Stimulated activated naive CD8-positive, alpha-beta T cell treated with anti-CD3 and anti-CD28 coated beads, Interleukin-15, Interleukin-2, amounts not matched to agents 100 U/mL and 50 U/mL, for 24 hours (primary cell): Measurements from ENCODE around the gene CCDC177.

Experiments
- ATAC-seq: fragments of 150-1000 bp; cut with Tn5 transposase; one replicate; pipeline ENCODE4 v1.10.0; 2021
- DNase-seq: peaks from one replicate; pipeline ENCODE4 v3.0.0; 2021

The CCDC177 gene

DNA sequence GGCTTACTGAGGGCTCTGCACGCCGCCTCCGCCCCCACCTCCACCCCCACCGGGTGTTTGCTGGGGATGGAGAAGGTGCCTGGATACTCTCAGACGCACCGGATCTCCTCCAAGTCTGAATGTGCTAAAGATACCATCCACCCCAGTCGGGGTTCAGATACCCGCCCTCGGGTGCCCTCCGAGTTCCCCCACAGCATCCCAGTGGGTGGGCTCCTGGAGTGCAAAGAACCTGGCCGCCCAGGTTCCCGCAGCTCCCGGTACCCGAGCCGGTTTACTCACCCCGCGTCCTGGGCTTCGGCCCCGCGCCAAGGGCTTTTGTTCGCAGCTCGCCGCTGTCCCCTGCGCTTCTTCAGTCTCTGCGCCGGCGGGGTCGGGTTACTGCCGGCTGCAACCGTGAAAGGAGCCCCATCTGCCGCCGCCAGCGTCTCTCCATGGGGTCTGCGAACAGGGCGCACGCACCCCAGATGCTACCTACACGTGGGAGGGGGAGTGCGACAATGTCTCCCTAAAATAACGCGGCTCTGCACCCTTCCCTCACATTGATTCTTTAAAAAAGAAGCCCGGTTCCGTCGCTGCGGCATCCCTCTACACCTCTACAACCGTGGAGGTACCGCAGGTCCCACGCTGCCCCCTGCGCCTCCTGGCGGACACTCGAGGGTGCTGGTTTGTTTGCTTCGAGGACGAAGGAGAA is at the start of gene CCDC177:
TSS of gene CCDC177 (minus strand) at position 609 of the 691 bp plus-strand sequence. CDS start 1,249 bp downstream, outside the sequence.
- DNase-seq (peak; percentile 81), ATAC-seq (peak; percentile 70)

DNA sequence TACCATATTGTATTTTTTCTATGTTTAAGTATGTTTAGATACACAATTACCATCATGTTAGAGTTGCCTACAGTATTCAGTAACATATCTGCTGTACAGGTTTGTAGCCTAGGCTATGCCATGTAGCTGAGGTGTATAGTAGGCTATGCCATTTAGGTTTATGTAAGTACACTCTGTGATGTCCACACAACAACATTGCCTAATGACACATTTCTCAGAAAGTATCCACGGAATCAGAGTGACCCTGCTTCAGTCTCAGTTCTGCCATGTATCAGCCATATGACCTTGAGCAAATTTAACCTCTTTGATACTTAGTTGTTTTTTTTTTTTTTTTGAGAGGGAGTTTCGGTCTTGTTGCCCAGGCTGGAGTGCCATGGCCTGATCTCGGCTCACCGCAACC is 49.5 kb upstream of the CCDC177 start:
- ATAC-seq = no peak

DNA sequence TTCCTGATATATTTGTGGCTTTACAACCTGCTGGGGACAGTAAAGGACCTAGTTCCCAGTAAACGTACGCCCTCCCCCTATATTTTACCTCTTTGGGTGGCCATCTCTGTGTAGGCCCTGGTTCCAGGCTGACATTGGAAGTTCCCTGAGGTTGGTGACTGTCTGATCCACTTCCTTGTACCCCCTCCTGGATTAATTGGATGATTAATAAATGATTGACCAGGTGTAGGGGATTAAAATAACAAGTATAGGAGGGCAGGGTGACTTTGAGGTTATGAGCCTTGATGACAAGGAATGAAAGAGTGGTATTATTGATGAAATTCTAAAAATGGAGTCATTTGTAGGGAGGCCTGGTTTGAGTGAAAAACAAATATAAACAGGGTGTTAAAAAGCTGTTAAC is 46.3 kb upstream of the CCDC177 start:
- DNase-seq (no peak), ATAC-seq (no peak)

More for the DNA sequence above, 49.5 kb upstream of the CCDC177 start:
- no peak for DNase-seq

DNA sequence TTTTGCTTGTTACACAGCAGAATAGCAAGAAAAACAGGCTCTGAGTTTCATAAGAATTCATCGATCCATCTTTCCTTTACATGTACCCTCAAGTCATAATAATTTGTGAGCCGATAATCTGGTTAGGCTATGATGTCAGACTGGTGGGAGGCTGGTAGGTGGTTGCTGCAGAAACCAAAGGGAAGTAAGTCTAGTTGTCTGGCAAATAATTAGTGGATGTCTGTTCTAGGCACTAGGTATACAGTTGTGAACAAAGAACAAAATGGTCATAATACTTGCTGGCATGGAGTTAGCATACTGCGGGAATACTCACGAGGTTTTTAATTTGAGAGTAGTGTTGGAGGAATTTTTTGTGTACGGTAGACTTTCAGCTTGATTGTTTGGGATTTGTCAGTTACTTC is 45.5 kb upstream of the CCDC177 start:
- DNase-seq (no peak), ATAC-seq (no peak)

DNA sequence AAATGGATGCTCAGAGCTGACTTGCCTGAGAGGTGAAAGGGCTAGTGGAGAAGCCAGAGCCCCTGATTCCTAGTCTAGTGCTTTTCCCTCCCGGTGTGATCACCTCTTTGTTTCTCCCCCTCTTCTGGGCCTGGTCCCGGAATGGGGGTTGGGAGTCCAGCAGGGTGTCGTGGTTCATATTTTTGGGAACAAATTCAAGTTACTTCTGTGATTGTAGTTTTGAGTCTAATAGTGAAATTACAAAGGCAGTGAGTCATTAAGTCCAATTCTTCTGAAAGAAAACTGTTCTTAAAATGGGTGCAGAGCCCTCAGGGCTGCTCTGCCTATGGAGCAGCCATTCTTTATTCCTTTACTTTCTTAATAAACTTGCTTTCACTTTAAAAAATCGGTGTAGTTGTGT is 44.3 kb upstream of the CCDC177 start:
- DNase-seq (no peak), ATAC-seq (no peak)

DNA sequence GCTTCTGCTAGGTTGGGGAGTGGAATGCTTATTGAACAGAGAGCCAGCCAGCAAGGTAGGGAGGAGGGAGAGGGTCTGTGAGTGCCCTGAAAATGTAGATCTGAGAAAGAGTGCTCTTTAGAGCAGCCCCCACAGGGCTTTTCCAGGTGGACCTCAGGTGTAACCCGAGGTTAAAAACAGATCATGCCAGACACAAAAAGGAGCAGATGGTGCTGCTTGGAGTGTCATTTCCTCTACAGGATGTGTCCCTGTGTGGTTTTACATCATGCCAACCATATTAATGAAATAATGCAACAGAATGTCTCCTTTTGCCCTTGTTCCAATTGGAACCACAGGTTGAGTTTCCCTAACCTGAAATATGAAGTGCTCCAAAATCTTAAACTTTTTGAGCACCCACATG is 43.1 kb upstream of the CCDC177 start:
- no peak for ATAC-seq
- no peak for DNase-seq

DNA sequence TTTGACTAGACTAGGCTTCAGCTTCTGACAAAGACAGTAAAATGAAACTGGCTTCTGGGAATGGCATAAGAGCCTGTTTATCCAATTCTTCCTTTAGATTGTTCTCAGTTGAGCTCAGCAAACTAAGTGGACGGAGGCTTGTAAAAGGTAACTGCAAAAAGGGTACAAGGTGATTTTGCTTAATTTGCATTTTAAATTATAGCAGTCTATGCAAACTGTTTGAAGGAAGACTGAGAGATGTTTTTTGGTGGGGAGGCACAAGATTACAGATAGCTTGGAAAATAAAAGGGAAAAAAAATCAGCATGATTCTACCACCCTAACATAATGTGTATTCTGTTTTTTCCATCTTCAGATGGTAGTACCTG is 41.7 kb upstream of the CCDC177 start:
- DNase-seq (no peak), ATAC-seq (no peak)

DNA sequence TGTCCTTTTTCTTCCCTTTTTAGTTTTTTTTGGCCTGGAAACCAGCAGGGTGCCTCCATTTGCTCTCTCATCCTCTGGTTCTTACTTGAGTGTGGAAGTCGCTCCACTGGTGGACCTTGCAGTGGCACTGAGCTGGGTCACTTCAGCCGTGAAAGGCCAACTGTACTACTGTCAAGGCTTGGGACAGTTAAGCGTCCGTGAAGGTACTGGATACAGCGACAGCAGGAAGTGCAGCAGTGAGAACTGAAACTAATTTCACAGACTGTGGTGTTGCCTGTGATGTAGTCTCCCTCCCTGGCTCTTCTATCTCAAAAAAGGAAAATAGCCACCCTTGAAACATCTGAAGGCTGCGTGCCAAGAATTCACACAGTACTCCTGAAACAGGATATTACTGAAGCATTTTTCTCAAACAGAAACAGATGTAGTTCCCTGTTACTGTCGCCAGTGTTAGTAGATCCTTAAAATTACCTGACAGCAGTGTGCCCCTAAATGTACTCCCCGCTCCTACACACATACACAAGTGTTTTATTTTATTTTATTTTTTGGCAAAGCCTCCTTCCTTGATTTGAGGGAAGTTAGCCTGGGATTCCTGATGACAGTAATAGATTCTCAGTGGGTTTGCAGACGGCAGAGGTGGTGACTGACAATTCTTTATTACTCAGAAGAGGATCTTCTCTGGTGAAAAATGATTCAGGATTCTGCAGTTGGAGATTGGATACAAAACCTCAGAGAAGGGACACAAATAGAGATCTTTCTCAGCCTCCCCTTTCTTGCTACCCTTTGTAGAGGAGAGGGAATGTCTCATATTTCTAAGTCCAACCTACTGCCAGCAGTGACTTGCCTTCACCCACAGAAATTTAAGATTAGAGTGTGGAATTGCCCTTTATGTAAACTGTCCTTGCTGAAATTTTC is 41.1 kb upstream of the CCDC177 start:
- ATAC-seq (peak; percentile 33), DNase-seq (peak; percentile 39)

DNA sequence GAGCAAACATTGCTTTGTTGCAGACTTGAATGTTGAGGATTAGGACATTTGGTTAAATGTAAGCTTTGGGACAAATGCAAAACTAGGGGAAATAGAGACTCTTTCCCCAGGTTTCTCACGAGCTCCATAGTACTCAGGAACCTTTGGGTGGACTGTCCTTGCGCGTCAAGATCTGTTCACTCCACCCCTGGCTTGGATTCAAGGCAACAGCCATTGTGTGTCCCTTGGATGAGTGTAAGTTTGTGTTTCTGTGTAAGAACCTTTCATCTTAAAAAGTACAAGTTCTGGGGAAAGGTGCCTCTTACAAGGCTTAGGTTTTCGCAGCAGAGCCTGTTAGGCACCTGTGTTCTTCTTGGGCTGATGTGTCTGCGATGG is 40.4 kb upstream of the CCDC177 start:
- ATAC-seq = no peak
- DNase-seq = no peak

DNA sequence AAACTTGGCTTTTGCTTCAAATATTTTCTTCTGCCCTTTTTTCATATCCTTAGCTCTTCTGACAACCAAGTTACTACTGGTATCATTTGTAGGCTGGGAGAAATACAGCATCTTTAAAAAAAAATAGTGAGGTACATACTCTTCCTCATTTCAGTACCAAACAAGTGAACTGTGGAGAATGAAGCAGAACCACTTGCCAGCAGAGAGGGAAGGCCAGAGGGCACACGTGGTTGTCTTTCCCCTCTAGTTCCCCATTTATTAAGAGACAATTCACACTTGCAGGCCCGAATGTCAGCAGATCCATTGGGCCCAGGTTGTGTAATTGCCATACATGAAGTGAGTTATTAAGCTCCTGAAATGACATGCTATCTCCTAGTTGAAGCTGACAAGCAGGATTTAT is 39.9 kb upstream of the CCDC177 start:
- DNase-seq = no peak
- no peak for ATAC-seq

DNA sequence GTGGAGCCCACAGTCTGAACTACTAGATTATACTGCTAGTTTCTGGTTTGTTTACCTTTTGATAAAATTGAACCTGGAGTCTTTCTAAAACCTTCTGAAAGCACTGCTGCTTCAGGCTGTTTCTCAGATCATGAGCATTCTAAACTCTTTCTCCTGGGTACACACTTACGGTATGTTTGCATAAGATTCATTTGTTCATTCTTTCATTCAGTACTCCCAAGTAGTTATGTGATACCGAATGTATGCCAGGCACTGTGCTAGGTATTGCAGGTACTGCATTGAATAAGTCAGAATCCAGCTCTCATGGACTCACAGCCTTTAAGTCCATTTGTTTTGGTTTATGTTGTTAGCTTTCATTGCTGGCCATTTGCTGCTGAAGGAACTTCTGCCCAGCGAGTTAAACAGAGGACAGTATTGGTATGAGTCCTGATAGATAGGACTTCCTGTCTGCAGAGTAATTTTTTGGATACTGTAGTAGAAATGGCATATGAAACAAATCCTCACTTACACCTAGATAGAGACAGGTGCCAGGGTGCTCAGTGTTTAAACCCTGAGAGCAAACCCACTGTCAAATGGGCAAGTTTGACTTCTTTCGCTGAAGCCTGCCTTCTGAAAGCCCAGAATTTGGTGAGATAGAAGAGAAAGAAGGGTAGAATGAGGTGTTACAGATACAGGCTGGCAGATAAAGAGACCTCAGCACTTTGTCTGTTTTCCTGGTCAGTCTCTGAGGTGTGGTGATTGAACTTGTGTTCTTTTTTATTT is 38.8 kb upstream of the CCDC177 start:
- no peak for DNase-seq
- ATAC-seq = no peak

DNA sequence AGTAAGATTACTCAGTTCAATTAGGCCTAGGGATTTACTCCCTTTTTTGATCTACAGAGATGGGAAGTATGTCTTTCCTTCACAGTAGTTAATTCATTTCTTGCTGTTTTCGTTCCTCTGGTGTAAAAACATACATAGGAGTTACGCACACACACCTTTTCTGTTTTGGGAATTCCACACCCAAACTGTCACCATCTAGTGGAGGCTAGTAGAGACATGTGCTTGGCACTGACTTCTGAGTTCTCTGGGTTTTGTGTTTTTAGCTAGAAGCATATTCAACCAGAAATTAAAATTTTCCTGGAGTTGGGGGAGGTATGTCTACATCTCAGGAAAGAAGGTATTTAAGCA is 38.1 kb upstream of the CCDC177 start:
- DNase-seq = no peak

DNA sequence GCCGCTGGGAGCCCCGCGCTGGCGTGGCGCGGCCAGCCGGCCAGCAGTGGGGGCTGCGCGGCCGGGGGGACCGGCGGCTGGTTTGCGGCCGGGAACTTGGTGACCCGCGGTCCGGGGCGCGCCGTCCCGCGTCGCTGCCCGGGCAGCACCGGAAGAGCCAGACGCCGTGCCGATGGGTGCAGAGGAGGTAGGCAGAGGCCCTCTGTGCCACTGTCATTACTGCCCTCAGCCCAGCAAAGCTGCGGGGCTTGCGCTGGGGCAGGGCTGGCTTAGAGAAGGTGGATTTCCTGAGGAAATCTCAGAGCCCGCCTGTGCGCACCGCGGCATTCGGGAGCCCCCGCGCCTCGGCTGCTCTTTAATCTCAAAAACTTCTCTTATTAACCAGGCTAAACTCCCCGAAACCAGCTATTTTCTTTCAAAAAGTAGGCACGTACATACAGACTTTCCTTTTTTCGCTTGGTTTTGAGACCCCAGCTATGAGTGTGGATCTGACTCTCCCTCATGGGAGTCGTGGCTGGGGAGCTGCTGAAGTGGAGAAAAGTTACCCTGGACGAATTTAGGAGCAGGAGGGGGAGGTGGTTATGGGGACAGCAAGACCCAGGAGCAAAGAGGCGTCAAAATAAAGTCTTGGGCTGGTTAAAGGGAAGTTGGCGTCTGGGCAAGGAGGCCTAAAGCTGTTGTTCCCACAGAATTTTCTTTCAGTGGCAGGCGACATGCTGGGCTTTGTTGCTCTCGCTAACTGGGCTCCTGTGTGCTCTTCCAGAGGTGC is 37.5 kb upstream of the CCDC177 start:
- DNase-seq (peak; percentile 62), ATAC-seq (peak; percentile 55)

More for the DNA sequence above, 38.1 kb upstream of the CCDC177 start:
- no peak for ATAC-seq

DNA sequence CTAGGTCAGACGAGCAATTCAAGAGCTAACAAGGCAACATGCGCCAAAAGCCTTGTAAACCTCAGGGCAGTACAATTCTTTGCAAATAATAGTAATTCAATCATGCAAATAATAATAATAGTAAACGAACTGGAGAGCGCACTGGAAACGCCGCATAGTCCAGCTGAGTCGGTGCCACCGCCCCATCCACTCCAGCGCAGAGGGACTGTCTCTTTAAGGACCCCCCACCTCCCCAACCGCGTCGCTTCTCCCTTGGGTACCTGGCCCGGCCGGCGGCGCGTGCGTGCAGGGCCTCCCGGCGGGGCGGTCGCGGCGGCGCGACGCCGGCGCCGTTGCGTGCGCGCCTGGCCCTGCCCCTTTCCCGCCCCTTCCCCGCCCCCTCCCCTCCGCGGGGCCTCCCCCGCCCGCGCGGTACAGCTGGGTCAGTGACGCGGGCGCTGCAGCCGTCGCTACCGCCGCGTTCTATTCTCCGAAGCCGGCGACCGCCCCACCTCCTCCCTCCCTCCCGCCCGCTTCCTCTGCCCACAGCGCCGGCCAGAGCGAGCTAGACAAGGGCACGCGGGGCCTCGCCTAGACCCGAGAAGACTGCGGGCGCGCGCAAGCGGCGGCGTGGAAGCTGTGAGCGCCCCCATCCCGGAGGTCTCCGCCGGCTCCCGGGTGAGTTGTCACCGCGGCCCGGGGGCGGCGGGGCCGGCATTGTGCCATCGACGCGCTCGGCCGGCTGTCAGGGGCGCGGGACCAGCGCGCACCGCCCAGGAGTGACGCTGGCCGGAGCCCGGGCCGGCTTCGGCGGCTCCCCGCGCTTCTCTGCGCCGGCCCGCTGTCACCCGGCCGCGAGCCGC is 36.7 kb upstream of the CCDC177 start, which contains the start of gene SUSD6:
TSS of gene SUSD6 (plus strand) at position 425 of the 842 bp plus-strand sequence. CDS start 46,997 bp downstream, outside the sequence.
- DNase-seq (peak; percentile 90), ATAC-seq (peak; percentile 85)

DNA sequence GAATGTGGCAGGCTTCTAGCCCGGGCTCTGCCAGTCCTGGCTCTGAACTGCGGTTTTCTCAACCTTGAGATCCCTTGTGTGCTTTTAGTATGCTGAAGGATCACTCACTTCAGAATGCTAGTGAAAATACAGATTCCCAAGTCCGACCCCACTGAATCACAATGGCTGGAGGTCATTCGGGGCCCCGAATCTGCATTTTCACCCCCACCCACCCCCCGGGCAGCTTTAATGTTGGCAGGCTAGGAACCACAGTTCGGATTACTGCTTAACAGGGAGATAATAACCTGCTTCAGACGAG is 36.2 kb upstream of the CCDC177 start:
- no peak for ATAC-seq
- DNase-seq = no peak

DNA sequence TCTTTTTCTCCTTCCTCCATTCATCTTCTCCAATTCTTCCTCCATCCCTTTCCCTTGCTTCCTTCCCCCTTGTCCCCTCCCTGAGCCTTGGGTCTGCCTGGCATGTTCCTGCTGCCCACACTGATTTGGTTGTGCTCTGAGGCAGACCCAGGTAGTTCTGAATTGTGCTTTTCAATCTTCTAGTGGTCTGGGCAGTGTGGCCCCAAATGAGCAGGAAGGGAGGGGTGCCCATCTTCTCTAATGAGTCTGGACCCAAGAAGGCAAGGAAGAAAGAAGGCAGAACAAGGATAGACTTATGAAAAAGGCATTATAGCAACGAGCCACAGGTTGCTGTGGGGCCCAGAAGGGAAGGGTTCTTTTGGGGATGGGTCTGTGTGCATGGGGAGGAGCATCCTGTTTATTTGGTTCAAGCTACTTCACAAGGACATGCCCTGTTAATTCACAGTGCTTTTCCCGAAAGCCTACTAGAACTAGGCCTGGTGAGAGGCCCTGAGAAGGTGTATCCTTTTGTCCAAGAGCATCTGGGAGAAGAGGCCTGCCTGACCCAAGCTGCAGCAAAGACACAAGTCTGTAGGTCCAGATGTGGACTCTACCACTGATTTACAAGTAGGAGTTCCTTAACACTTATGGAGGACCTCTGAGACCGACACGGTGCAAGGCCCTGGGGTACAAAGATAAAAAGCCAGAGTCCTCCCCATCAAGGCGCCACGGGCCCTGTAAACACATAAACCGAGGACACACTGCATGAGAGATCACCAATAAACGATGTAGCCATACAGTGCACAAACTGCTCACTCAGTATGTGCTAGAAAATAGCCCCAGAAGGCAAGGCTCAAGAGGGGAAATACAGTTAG is 35.6 kb upstream of the CCDC177 start:
- ATAC-seq (no peak), DNase-seq (no peak)

DNA sequence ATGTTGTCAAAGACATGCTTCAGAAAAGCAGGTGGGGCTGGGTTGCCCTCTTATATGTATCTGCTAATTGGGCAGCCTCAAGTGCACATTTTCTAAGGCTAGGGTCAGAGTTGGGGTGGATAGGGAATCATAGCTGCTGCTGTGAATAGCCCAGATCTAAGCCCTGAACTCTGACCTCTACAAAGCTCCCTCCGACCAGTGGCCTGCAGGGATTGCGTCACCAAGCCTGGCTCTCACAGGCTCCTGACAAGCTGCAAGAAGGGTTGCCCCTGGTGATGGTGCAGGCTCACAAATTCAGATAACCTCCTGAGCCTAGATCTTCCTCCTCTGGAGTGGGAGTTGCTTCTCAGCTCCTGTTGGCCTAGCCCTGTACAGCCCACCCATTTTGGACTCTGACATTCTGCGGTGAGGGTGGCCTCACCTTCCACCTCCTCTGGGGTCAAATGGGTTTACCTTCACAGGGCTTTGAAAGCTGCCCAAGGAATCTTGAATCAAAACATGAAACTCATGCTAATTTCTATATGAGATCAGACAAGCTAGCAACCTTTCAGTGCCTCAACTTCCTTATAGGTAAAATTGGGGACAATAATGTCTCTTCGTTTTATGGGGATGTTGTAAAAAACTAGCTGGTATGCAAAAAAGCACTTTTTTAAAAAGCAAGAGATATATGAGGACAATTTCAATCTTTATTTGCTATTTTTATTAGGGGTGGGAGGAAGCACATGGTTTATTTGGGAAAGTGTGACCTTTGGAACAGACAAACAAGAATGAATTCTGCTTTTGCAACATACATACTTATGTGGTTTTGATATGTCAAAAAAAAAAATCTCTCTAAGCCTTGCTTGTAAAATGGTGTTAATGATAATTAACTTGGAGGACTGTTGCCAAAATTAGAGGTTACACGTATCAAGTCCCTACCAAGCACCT is 31.9 kb upstream of the CCDC177 start:
- ATAC-seq (no peak), DNase-seq (no peak)

DNA sequence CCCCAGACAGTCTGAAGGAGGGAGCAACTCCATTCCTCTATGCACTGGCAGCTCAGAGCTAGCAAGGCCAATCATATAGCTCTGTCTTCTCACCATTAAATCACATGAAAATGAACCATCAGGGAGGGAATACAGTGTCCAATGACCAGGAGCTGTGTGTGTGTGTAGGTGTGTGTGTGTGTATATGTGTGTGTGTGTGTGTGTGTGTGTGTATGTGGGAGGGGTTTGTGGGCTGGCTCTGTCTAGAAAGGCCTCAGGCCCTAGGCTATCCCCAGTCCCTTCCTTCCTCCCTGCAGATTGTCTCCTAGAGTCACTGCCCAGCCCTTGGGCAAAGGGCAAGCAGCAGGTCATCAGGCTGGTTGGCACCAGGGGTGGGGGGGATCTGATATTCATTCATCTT is 31.1 kb upstream of the CCDC177 start:
- ATAC-seq (no peak), DNase-seq (no peak)

DNA sequence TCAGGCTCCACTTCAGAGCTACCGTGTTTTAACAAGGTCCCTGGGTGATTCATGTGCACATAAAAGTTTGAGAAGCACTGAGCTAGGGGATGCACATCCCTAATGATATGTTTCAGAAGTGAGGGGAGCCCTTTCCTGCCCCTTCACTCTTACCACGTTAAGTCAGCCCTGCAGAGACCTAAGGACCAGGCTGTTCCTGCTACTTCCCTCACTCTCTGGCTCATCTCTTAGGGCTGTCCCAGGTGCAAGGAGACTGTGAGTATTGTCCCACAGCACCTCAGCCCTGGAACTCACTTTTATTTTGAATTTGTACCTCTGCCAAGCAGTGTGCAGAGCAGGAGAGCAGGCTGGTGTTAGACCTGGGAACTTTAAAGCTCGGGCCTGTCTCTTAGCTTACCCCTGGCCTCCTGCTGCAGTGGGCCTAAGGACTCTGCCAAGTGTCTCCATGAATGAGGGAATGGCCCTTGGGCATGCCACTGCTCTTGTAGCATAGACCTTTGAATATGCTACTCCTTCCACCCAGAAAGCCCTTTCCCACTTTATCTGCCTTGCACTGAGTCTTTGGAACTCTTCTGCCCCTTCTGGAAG is 25.7 kb upstream of the CCDC177 start:
- DNase-seq (no peak), ATAC-seq (no peak)
